ENCODE measurements around the gene ITGB1. TPM values are rescaled to one million over a fixed set of nuclear protein-coding genes. Genes with fewer than 3 reads are reported as not detected.
A peak's percentile ranks its signal among the peaks of the same experiment; 100 is the strongest.

ITGB1 gene
- total and polyA plus RNA-seq, 9 of the 15 experiments (the other 6 are each of a cell fraction or from before 2014, with no cell fraction given): 40.2 to 194 (median 155) TPM

DNA sequence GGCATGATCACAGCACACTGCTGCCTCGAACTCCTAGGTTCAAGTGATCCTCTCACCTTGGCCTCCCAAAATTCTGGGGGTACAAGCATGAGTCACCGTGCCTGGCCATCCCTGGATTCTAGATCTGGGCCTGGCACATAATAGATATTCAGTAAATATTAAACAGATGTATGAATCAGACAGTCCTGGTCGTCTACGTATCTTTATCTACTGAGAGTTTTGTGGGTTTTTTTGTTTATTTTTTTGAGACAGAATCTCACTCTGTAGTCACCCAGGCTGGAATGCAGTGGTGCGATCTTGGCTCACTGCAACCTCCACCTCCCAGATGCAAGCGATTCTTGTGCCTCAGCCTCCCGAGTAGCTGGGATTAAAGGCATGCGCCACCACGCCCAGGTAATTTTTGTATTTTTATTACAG lies 24.3 kb upstream of the ITGB1 start (continued):
- TF ChIP-seq JUND (IDR thresholded peaks at IDR 0.05; ENCODE audit: borderline replicate concordance, low read depth, low read length) (peak; percentile 21; the same call in 1 of the 2 replicates), JUND (tag; IDR thresholded peaks at IDR 0.05; ENCODE audit: borderline replicate concordance, low read depth, low read length) (0 out of 3 replicates have a peak, but pooled peaks have one; percentile 53), TSC22D4 (tag; IDR thresholded peaks at IDR 0.05) (no peak), TEAD4 (IDR thresholded peaks at IDR 0.05; ENCODE audit: low read length) (0 out of 2 replicates have a peak, but pooled peaks have one; percentile 11), TEAD4 (CRISPR knock-in tag; IDR thresholded peaks at IDR 0.05; ENCODE audit: borderline replicate concordance) (no peak), KAT2B (IDR thresholded peaks at IDR 0.05; ENCODE audit: low read depth, low read length) (no peak), ZNF644 (tag; IDR thresholded peaks at IDR 0.05; ENCODE audit: low read depth) (no peak), L3MBTL2 (IDR thresholded peaks at IDR 0.05) (no peak), MAZ (CRISPR knock-in tag; conservative IDR thresholded peaks at IDR 0.05 in 1 of 2, IDR thresholded peaks at IDR 0.05 in 1 of 2) (no peak), C11orf30 (IDR thresholded peaks at IDR 0.05; ENCODE audit: low read depth) (no peak), NR2C2 (CRISPR knock-in tag; IDR thresholded peaks at IDR 0.05) (no peak), NR2C2 (tag; IDR thresholded peaks at IDR 0.05) (0 out of 2 replicates have a peak, but pooled peaks have one; percentile 25), POU5F1 (IDR thresholded peaks at IDR 0.05; ENCODE audit: borderline replicate concordance, low read depth, low read length, partially characterized antibody) (no peak), ZNF175 (CRISPR knock-in tag; IDR thresholded peaks at IDR 0.05; ENCODE audit: low read depth) (no peak)
- TF ChIP-seq, protein P1, sequence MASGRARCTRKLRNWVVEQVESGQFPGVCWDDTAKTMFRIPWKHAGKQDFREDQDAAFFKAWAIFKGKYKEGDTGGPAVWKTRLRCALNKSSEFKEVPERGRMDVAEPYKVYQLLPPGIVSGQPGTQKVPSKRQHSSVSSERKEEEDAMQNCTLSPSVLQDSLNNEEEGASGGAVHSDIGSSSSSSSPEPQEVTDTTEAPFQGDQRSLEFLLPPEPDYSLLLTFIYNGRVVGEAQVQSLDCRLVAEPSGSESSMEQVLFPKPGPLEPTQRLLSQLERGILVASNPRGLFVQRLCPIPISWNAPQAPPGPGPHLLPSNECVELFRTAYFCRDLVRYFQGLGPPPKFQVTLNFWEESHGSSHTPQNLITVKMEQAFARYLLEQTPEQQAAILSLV (tag; IDR thresholded peaks at IDR 0.05): no peak
